Neural crest cell (in vitro differentiated cells): Measurements from ENCODE around the gene PTPRM. TPM values are rescaled to one million over a fixed set of nuclear protein-coding genes. Genes with fewer than 3 reads are reported as not detected.

Experiments
- DNase-seq: peaks from one replicate; pipeline ENCODE4 v3.0.0; 2021; ENCODE audit warnings: low read depth, mixed read lengths, low spot score
- H3K27ac Mint-ChIP-seq: one replicate; pipeline ENCODE4 v1.8.0; 2021; ENCODE audit warnings: mild to moderate bottlenecking, mixed read lengths; ENCODE audit not compliant: unreplicated experiment
- H3K27me3 Mint-ChIP-seq: 2 replicates; pipeline ENCODE4 v1.8.0; 2021; ENCODE audit warnings: low read depth, mild to moderate bottlenecking, mixed read lengths
- H3K36me3 Mint-ChIP-seq: 2 replicates; pipeline ENCODE4 v1.8.0; 2021; ENCODE audit warnings: low read depth, mild to moderate bottlenecking, mixed read lengths
- H3K4me1 Mint-ChIP-seq: 2 replicates; pipeline ENCODE4 v1.8.0; 2021; ENCODE audit warnings: mixed read lengths
- H3K4me3 Mint-ChIP-seq: one replicate; pipeline ENCODE4 v1.8.0; 2021; ENCODE audit warnings: mild to moderate bottlenecking, mixed read lengths
- H3K9me3 Mint-ChIP-seq: 2 replicates; pipeline ENCODE4 v1.8.0; 2021; ENCODE audit warnings: mixed read lengths
- CTCF ChIP-seq: fragments of 200-600 bp; sonication (generic); conservative IDR thresholded peaks from 2 replicates; pipeline ENCODE4 v1.5.0; 2021; ENCODE audit warnings: antibody characterized with exemption, mild to moderate bottlenecking
- total RNA-seq: library from RNA; stranded (reverse); gene quantifications from 2 replicates; pipeline ENCODE4 v1.2.1, GENCODE V29; 2021

The PTPRM gene
- total RNA-seq, 1 donor from 2014 or later = 7.7 TPM

- no peaks in the 10 kb centered on the region for H3K9me3 Mint-ChIP-seq
- H3K4me1 Mint-ChIP-seq = peaks cover 7% of the 10 kb centered on the region
- no peak for DNase-seq
- H3K4me3 Mint-ChIP-seq = no peak overlapping the region
- no peak overlapping the region for H3K27ac Mint-ChIP-seq
- H3K36me3 Mint-ChIP-seq = no peaks in the 10 kb centered on the region
- H3K27me3 Mint-ChIP-seq = peaks cover 13% of the 10 kb centered on the region
- no peak for TF ChIP-seq CTCF
Observed at GRCh38 chr18:8359481-8359880, 792.4 kb downstream of the PTPRM start.

GRCh38 chr18:8361941-8362471, 794.9 kb downstream of the PTPRM start:
- H3K4me3 Mint-ChIP-seq = no peak overlapping the region
- TF ChIP-seq CTCF = no peak
- peaks cover 7% of the 10 kb centered on the region for H3K4me1 Mint-ChIP-seq
- DNase-seq = no peak
- H3K36me3 Mint-ChIP-seq = no peaks in the 10 kb centered on the region
- H3K9me3 Mint-ChIP-seq = no peaks in the 10 kb centered on the region
- peaks cover 30% of the 10 kb centered on the region for H3K27me3 Mint-ChIP-seq
- H3K27ac Mint-ChIP-seq = peak overlapping the region; percentile 70

- Mint-ChIP-seq H3K27me3 (peaks cover 36% of the 10 kb centered on the region), H3K4me1 (peaks cover 7% of the 10 kb centered on the region), H3K27ac (no peak overlapping the region), H3K36me3 (no peaks in the 10 kb centered on the region), H3K9me3 (no peaks in the 10 kb centered on the region), H3K4me3 (no peak overlapping the region)
- no peak for TF ChIP-seq CTCF
- no peak for DNase-seq
Observed at GRCh38 chr18:8362863-8363262, 795.7 kb downstream of the PTPRM start.

- Mint-ChIP-seq H3K27ac (no peak overlapping the region), H3K27me3 (peaks cover 46% of the 10 kb centered on the region), H3K36me3 (no peaks in the 10 kb centered on the region), H3K4me3 (no peak overlapping the region), H3K9me3 (no peaks in the 10 kb centered on the region), H3K4me1 (no peaks in the 10 kb centered on the region)
- TF ChIP-seq CTCF = no peak
- DNase-seq = no peak
Observed at GRCh38 chr18:8364385-8364784, 797.3 kb downstream of the PTPRM start.

- Mint-ChIP-seq H3K9me3 (no peaks in the 10 kb centered on the region), H3K27me3 (peaks cover 47% of the 10 kb centered on the region), H3K4me1 (no peaks in the 10 kb centered on the region), H3K4me3 (no peak overlapping the region), H3K27ac (no peak overlapping the region), H3K36me3 (no peaks in the 10 kb centered on the region)
- TF ChIP-seq CTCF = no peak
- DNase-seq = no peak
Observed at GRCh38 chr18:8365006-8365405, 797.9 kb downstream of the PTPRM start.

GRCh38 chr18:8365528-8365927, 798.4 kb downstream of the PTPRM start:
- Mint-ChIP-seq H3K9me3 (no peaks in the 10 kb centered on the region), H3K4me1 (no peaks in the 10 kb centered on the region), H3K27ac (no peak overlapping the region), H3K4me3 (no peak overlapping the region), H3K36me3 (no peaks in the 10 kb centered on the region), H3K27me3 (peaks cover 44% of the 10 kb centered on the region)
- TF ChIP-seq CTCF = no peak
- DNase-seq = no peak
